ENCODE results near the gene TUBB1. TPM values are rescaled to one million over a fixed set of nuclear protein-coding genes. Genes with fewer than 3 reads are reported as not detected.

TUBB1 gene
- total and polyA plus RNA-seq, 2 of the 13 experiments (the other 11 are each of a cell fraction or from before 2014, with no cell fraction given) = 0.11 to 57.6 TPM

GRCh38 chr20:59032023-59032712 is 12.9 kb downstream of the TUBB1 start, which contains the start of gene ATP5F1E (continued):
- TF ChIP-seq ZBTB26 (CRISPR knock-in tag; IDR thresholded peaks at IDR 0.05; ENCODE audit: borderline replicate concordance) (peak; percentile 76), ZNF281 (CRISPR knock-in tag; IDR thresholded peaks at IDR 0.05; ENCODE audit: borderline replicate concordance) (peak; percentile 56; the same call in 1 of the 2 replicates), ZNF468 (CRISPR knock-in tag; IDR thresholded peaks at IDR 0.05) (peak; percentile 93), MAFF (IDR thresholded peaks at IDR 0.05; ENCODE audit: low read depth, low read length) (no peak), ZNF275 (CRISPR knock-in tag; IDR thresholded peaks at IDR 0.05; ENCODE audit: borderline replicate concordance) (peak; percentile 90), MYPOP (CRISPR knock-in tag; IDR thresholded peaks at IDR 0.05) (peak; percentile 92; the same call in 1 of the 2 replicates), SIN3A (IDR thresholded peaks at IDR 0.05; ENCODE audit: borderline replicate concordance, low read depth, low read length) (peak; percentile 95; the same call in 1 of the 2 replicates)
